ENCODE data around the gene PBX1.

GRCh38 chr1:164712131-164713036 lies 153.4 kb downstream of the PBX1 start:
- TF ChIP-seq POLR2AphosphoS5 (IDR thresholded peaks at IDR 0.05; ENCODE audit: low read depth, low read length): no peak
- no peak for TF ChIP-seq REST (IDR thresholded peaks at IDR 0.05; ENCODE audit: insufficient read depth in 1 of 2, low read depth in 2 of 2, low read length in 2 of 2)
- no peak for TF ChIP-seq TAF1 (IDR thresholded peaks at IDR 0.05; ENCODE audit: borderline replicate concordance, insufficient read depth, low read length)
- no peak for TF ChIP-seq SIN3A (IDR thresholded peaks at IDR 0.05; ENCODE audit: borderline replicate concordance, insufficient read depth, low read length)
- TF ChIP-seq FOXP2 (optimal IDR thresholded peaks at IDR 0.05; ENCODE audit: borderline replicate concordance, extremely low read depth, extremely low read length, insufficient read depth): no peak
